Left ventricle myocardium inferior (tissue), 1 donor: ENCODE data around the gene GLIS2. TPM values are rescaled to one million over a fixed set of nuclear protein-coding genes. Genes with fewer than 3 reads are reported as not detected.

ENCODE experiments used
- DNase-seq: peaks from one replicate; pipeline ENCODE4 v3.0.0-alpha.2; 2020
- H3K27ac ChIP-seq: fragments of 200-600 bp; replicated peaks from 2 replicates; pipeline ENCODE4 v1.8.0; 2021
- H3K27me3 ChIP-seq: fragments of 200-600 bp; 2 replicates; pipeline ENCODE4 v1.8.0; 2021; ENCODE audit warnings: low read depth
- H3K36me3 ChIP-seq: fragments of 200-600 bp; 2 replicates; pipeline ENCODE4 v1.8.0; 2021
- H3K4me1 ChIP-seq: fragments of 200-600 bp; 2 replicates; pipeline ENCODE4 v1.8.0; 2021
- H3K4me3 ChIP-seq: fragments of 200-600 bp; 2 replicates; pipeline ENCODE4 v1.8.0; 2021; ENCODE audit warnings: mild to moderate bottlenecking, moderate library complexity
- H3K9me3 ChIP-seq: fragments of 200-600 bp; replicated peaks from 2 replicates; pipeline ENCODE4 v1.8.0; 2021
- intact Hi-C: fragments of 100-400 bp; cut with micrococcal nuclease; formaldehyde crosslinking; loops from one replicate; pipeline ENCODE4 v1.11.0; 2022
- long read RNA-seq: library from polyadenylated mRNA; unstranded; transcript quantifications from one replicate; pipeline ENCODE4 v2.0.0, GENCODE V29; 2021
- total RNA-seq: library from RNA; stranded (reverse); fragmentation: NEBNext Ultra II Directional; extraction: Animal tissue kit (Norgen Biotek cat#: 25700); gene quantifications from one replicate; pipeline ENCODE4 v1.2.1, GENCODE V29; 2021
- TF ChIP-seq, protein P1 (sequence below): fragments of 200-600 bp; IDR thresholded peaks from 2 replicates; pipeline ENCODE4 v1.8.0; 2021; ENCODE audit warnings: antibody characterized with exemption, mild to moderate bottlenecking, borderline replicate concordance
- donor health status: DM: no; HTN: yes; CAD: no; lungs with severe emphysema.

Gene GLIS2
- total RNA-seq, result 17.2 TPM
- long read RNA-seq, partial matches to known transcripts, result 33 of 37 reads
- long read RNA-seq, other reads (novel, unspliced or antisense), result 4 of 37 reads

DNA sequence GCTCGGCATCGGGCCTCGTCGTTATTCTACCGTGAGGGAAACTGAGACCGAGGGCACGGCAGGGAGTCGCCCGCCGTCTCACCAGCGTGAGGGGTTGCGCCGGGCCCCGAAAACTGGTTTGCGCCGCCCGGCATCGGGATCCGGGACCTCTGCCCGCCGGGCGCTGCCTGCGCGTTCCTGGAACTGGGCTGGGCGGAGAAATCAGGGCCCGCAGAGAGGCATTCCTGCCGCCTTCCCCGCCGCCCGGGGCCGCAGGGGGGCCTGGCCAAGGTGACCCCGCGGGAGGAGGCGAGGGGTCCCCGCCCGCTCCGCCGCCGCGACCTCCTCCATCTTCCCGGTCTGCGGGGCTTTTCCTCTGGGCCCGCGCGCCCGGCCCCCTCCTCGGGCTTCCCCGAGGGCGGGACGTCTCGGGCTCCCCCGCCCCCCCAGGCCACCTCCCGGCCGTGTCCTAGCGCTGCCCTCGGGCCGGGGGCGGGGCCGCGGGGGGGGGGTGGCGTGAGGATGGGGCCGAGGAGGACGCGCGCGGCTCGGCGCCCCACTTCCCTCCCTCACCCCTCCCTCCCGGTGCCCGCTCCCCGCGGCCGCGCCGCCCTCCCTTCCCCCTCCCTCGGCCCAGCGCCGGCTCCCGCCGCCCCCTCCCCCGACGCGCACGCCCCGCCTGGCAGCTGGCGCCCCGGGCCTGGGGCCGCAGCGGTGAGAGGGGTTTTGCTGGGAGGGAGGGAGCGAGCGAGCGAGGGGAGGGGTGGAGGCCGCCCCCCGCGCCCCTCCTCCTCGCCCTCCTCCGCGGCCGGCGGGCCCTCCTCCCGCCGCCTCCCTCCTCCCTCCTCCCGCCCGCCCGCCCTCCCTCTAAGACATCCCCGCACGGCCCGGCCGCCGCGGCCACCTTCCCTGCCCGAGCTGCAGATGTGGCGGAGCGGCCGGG, at the start of gene GLIS2:
TSS of gene GLIS2 (plus strand) at position 882 of the 922 bp plus-strand sequence. CDS start 16,214 bp downstream, outside the sequence.
- peak within 1 kb of the TSS; percentile 88 for H3K4me3 ChIP-seq
- peaks cover 62% of the 10 kb centered on the region for H3K4me1 ChIP-seq
- no peaks in the 10 kb centered on the region for H3K36me3 ChIP-seq
- DNase-seq, result peak; percentile 84
- no peaks in the 10 kb centered on the region for H3K9me3 ChIP-seq
- intact Hi-C loops, result no loop called here
- H3K27ac ChIP-seq, result peak within 1 kb of the TSS; percentile 96
- no peaks in the 10 kb centered on the region for H3K27me3 ChIP-seq
- TF ChIP-seq, protein P1, sequence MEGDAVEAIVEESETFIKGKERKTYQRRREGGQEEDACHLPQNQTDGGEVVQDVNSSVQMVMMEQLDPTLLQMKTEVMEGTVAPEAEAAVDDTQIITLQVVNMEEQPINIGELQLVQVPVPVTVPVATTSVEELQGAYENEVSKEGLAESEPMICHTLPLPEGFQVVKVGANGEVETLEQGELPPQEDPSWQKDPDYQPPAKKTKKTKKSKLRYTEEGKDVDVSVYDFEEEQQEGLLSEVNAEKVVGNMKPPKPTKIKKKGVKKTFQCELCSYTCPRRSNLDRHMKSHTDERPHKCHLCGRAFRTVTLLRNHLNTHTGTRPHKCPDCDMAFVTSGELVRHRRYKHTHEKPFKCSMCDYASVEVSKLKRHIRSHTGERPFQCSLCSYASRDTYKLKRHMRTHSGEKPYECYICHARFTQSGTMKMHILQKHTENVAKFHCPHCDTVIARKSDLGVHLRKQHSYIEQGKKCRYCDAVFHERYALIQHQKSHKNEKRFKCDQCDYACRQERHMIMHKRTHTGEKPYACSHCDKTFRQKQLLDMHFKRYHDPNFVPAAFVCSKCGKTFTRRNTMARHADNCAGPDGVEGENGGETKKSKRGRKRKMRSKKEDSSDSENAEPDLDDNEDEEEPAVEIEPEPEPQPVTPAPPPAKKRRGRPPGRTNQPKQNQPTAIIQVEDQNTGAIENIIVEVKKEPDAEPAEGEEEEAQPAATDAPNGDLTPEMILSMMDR, result no peak

DNA sequence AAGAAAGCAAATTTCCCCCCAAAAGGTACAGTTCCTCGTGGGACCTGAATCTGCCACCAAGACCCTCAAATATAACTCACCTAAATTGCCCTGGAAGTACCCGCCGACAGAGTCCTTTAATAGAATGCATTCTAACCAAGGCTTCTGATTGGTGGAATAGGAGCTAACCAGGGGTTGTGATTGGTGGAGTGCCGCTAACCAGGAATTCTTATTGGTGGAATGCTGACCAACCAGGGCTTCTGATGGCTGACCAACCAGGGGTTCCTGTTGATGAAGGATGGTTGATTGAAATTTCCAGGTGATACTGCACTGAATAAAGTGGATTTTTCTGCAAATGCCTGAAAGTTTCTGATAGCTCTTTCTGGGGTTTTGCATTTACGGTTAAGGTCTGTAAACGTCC, 49.5 kb upstream of the GLIS2 start:
- Histone ChIP-seq H3K4me1 (peaks cover 40% of the 10 kb centered on the region), H3K36me3 (peaks cover 12% of the 10 kb centered on the region), H3K4me3 (no peak overlapping the region), H3K27ac (peak overlapping the region; percentile 40), H3K27me3 (no peaks in the 10 kb centered on the region), H3K9me3 (no peaks in the 10 kb centered on the region)
- TF ChIP-seq, protein P1, result no peak
- no peak for DNase-seq
- intact Hi-C loops, result no loop called here

DNA sequence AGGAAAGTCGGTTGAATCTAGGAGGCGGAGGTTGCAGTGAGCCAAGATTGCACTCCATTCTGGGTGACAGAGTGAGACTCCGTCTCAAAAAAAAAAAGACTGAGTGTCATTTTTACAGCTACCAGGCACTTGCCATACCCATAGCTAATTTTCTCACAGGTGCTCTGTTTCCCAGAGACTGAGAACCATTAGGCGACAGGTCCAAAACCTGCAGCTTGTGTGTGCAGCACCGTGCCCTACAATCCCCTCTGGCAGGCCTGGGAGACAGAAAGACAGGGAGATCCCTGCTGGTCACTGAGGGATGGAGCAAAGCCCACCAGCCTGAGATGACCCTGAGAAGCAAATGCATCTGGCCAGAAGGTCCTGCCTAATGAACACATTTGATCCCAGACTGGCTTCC, 45.8 kb upstream of the GLIS2 start:
- Histone ChIP-seq H3K27ac (no peak overlapping the region), H3K9me3 (no peaks in the 10 kb centered on the region), H3K36me3 (no peaks in the 10 kb centered on the region), H3K27me3 (no peaks in the 10 kb centered on the region), H3K4me3 (no peak overlapping the region), H3K4me1 (peaks cover 48% of the 10 kb centered on the region)
- TF ChIP-seq, protein P1, result no peak
- intact Hi-C loops, result no loop called here
- no peak for DNase-seq

DNA sequence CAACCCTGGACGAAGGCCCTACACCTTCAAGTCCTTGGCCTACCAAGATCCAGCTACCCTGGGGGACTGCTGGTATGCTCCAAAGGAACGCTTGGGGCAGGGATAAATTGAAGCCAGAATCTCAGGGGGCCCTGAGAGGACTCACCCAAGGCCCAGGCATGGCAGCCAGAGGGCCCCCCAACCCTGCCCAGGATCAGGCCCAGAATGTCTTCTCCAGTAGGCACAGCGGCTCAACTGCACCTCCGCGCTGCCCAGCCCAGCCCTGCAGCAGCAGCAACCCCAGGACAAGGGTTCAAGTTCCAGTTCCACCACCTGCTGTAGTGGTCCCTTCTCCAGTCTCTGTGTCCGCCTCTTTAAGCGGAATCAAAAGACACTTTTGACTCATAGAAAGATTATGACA, 45.3 kb upstream of the GLIS2 start:
- TF ChIP-seq, protein P1, result no peak
- no peaks in the 10 kb centered on the region for H3K27me3 ChIP-seq
- H3K4me3 ChIP-seq, result peak overlapping the region; percentile 85
- no peaks in the 10 kb centered on the region for H3K36me3 ChIP-seq
- no peaks in the 10 kb centered on the region for H3K9me3 ChIP-seq
- intact Hi-C loops, result no loop called here
- no peak for DNase-seq
- peaks cover 45% of the 10 kb centered on the region for H3K4me1 ChIP-seq
- peak overlapping the region; percentile 97 for H3K27ac ChIP-seq

DNA sequence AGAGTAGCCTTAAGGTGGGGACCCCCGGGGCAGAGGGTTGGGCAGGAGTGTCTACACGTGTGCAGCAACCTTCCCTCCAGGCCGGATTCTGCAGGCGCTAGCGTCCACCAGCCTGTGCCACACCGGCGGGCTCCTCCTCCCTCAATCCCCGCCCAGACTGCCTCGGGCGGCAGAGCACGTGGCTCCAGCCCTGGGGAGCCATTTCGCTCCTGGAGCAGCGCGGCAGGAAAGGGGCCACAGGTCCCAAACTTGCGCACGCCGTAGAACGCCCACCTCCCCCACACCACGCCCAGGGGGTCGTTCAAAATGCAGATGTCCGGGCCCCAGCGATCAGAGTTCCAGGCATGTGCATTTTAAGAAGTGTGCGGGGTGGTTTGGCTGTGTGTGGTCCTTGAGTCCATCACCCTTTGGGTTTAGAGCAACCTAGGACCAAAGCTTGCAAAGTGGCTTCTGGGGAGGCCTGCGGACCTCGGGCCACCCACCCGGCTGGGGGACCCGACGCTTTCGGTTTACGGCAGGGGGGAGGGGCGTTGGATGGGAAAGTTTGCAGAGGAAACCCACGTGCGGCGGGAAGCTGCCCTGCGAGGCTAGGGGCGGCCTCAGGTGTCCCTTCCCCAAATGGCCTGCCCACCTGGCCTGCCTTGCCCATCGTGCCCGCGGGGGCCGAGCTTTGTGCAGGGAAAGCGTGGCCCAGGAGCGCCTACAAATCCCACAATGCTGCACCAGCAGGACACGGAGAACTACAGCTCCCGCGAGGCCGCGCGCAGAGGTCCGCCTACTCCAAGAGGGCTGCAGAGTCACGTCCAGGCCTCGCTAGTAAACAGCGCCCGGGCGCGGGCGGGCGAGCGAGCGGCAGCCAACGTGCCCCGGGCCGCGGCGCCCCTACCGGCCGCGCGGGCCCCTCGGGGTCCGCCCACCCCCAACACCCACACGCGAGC, 44.4 kb upstream of the GLIS2 start:
- Histone ChIP-seq H3K4me3 (peak overlapping the region; percentile 85), H3K27me3 (no peaks in the 10 kb centered on the region), H3K27ac (peak overlapping the region; percentile 97), H3K4me1 (peaks cover 38% of the 10 kb centered on the region), H3K9me3 (no peaks in the 10 kb centered on the region), H3K36me3 (no peaks in the 10 kb centered on the region)
- intact Hi-C loops, result no loop called here
- peak; percentile 95 for DNase-seq
- TF ChIP-seq, protein P1, result peak; percentile 38
